Spleen (tissue), 11 donors: ENCODE results near the gene PCSK6. TPM values are rescaled to one million over a fixed set of nuclear protein-coding genes. Genes with fewer than 3 reads are reported as not detected.

Experiments used
- DNase-seq: peaks from one replicate; pipeline ENCODE4 v3.0.0-alpha.2; 2020
- H3K27ac ChIP-seq, 8 donors: fragments of 200-600 bp; sonication (generic) in 7 of 8; 1 replicate in 4 of 8; 2 replicates in 4 of 8; pipeline versions ENCODE4 v1.5.0 to v1.8.0; 2016 to 2021; ENCODE audit warnings: inconsistent platforms in 4 of 8, mild to moderate bottlenecking in 4 of 8, moderate library complexity in 1 of 8
- H3K27me3 ChIP-seq, 7 donors: fragments of 200-600 bp; sonication (generic) in 6 of 7; replicated peaks in 1 of 7; 1 replicate in 4 of 7; 2 replicates in 3 of 7; pipeline versions ENCODE4 v1.5.0 to v1.8.0; 2016 to 2021; ENCODE audit warnings: inconsistent platforms in 3 of 7, mild to moderate bottlenecking in 1 of 7
- H3K36me3 ChIP-seq, 6 donors: fragments of 200-600 bp; sonication (generic) in 5 of 6; 1 replicate in 4 of 6; 2 replicates in 2 of 6; pipeline versions ENCODE4 v1.5.0 to v1.8.0; 2016 to 2021; ENCODE audit warnings: inconsistent platforms in 2 of 6
- H3K4me1 ChIP-seq, 6 donors: fragments of 200-600 bp; sonication (generic) in 5 of 6; 1 replicate in 3 of 6; 2 replicates in 3 of 6; pipeline versions ENCODE4 v1.5.0 to v1.8.0; 2016 to 2021; ENCODE audit warnings: inconsistent platforms in 3 of 6
- H3K4me3 ChIP-seq, 8 donors: fragments of 200-600 bp; sonication (generic) in 7 of 8; 1 replicate in 4 of 8; 2 replicates in 4 of 8; pipeline versions ENCODE4 v1.5.0 to v1.8.0; 2016 to 2021; ENCODE audit warnings: inconsistent platforms in 4 of 8, mild to moderate bottlenecking in 4 of 8, moderate library complexity in 2 of 8
- H3K9me3 ChIP-seq, 8 donors: fragments of 200-600 bp; sonication (generic) in 7 of 8; 1 replicate in 4 of 8; 2 replicates in 4 of 8; pipeline versions ENCODE4 v1.5.0 to v1.8.0; 2016 to 2021; ENCODE audit warnings: inconsistent platforms in 4 of 8
- CTCF ChIP-seq, 11 experiments: fragments of 200-600 bp in 7 of 11; fragments of 450-650 bp in 4 of 11; sonication (generic) in 4 of 11; IDR thresholded peaks in 8 of 11; conservative IDR thresholded peaks in 3 of 11; 1 replicate in 7 of 11; 2 replicates in 4 of 11; pipeline versions ENCODE4 v1.4.0 to v1.8.0; 2016 to 2021; ENCODE audit warnings: antibody characterized with exemption in 11 of 11, inconsistent platforms in 4 of 11, mild to moderate bottlenecking in 1 of 11
- POLR2A ChIP-seq, 3 donors: fragments of 450-650 bp; IDR thresholded peaks; one replicate each; pipeline ENCODE4 v1.5.1; 2017; ENCODE audit warnings: antibody characterized with exemption in 3 of 3, mild to moderate bottlenecking in 1 of 3
- POLR2AphosphoS5 ChIP-seq, 3 donors: sonication (generic); formaldehyde crosslinking; IDR thresholded peaks; one replicate each; pipeline ENCODE4 v1.5.1; 2017; ENCODE audit warnings: antibody characterized with exemption in 3 of 3
- WGBS, 5 donors: extraction: QIAGEN DNeasy Blood & Tissue Kit in 3 of 5; methylation state at CpG; one replicate each; pipeline versions ENCODE4 v1.1.5 to v1.1.7; 2013 to 2018; 5-methylcytosine and 5-hydroxymethylcytosine counted together
- intact Hi-C: fragments of 100-400 bp; cut with DNase I; formaldehyde crosslinking; loops from one replicate; pipeline ENCODE4 v1.15.0; 2023; ENCODE audit warnings: low total_unique reads
- polyA plus RNA-seq, 3 donors: library from polyadenylated mRNA; stranded (reverse); fragments of 200-250 nt; gene quantifications; one replicate each; pipeline ENCODE4 v1.2.1, GENCODE V29; 2013
- total RNA-seq, 7 donors: library from RNA; depleted of rRNA in 3 of 7; stranded (reverse); fragments of >200 nt in 3 of 7; fragmentation: NEBNext Ultra II Directional in 4 of 7; extraction: Animal tissue kit (Norgen Biotek cat#: 25700) in 4 of 7; gene quantifications; one replicate each; pipeline versions ENCODE4 v1.1.0 to v1.2.1, GENCODE V29; 2016 to 2021
- donor health status: healthy with polysubstance abuse.
- donor health status: DM: no; HTN: no; CAD: no; lungs with moderate emphysema.
- donor health status: DM: no; HTN: no; CAD: no.
- donor health status: Bipolar disorder and iron deficiency.
- donor health status: healthy.
- donor health status: DM: no; HTN: no; CAD: no.
- donor health status: DM: yes; HTN: yes; CAD: no.

The PCSK6 gene
- total and polyA plus RNA-seq, 10 donors, result 10.0 to 403 (median 252) TPM

DNA sequence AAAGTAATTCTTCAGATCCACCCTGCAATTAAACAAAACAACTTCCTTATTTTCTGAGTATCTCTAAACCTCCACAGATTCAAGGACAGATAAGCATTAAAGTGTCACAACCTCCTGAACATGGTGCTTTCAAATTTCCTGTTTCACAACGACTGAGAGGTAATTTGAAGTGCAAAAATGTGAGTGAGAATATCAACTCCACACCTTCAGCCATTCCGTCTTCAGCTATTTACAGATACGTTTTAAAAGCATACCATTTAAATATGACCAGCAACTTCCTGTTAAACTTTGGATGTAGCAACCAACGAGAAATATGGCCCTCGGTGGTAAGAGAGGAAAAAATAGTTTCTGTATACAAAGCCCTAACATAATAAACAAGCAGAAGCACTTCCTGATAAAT is 32.1 kb upstream of the PCSK6 start:
- H3K36me3 ChIP-seq, result no peaks in the 10 kb centered on the region
- 1 to 6% (median 2%) methylated on average over 5 of the region's 5 CpGs for WGBS, 5 donors
- TF ChIP-seq CTCF (IDR thresholded peaks at IDR 0.05 in 8 of 11, conservative IDR thresholded peaks at IDR 0.05 in 3 of 11), result no peak
- no peak for TF ChIP-seq POLR2A (IDR thresholded peaks at IDR 0.05)
- no peak for TF ChIP-seq POLR2AphosphoS5 (IDR thresholded peaks at IDR 0.05)
- H3K27ac ChIP-seq, result peak overlapping the region in 3 of 8 donors; percentile 0 to 38 (median 24)
- intact Hi-C loops, result no loop called here
- DNase-seq, result no peak
- peaks cover 0 to 20% (median 18%) of the 10 kb centered on the region in 6 donors for H3K4me1 ChIP-seq
- peaks cover under 1 to 26% (median 21%) of the 10 kb centered on the region in 8 donors for H3K9me3 ChIP-seq
- no peak overlapping the region for H3K4me3 ChIP-seq
- H3K27me3 ChIP-seq, result peaks cover 0 to 9% (median 0%) of the 10 kb centered on the region in 7 donors

DNA sequence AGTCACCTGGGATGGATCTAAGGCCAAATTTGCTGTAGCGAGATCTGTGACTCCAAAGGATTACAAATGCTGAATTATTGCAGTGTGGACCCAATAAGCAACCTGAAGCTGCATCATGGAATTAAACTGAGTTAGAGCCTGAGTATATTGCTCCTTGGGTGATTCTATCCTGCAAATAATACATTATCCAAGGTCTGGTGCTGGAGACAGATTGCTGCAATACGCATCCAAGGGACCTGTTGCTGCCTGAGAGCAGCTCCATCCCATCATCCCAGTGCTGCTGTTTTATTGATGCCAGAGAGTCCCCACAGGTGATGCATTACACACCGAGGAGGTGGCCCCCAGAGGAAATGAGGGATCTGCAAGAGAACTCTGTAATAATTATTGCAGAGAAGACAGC is 31.6 kb upstream of the PCSK6 start:
- no peak for DNase-seq
- H3K27me3 ChIP-seq, result peaks cover 0 to 9% (median 0%) of the 10 kb centered on the region in 7 donors
- TF ChIP-seq POLR2AphosphoS5 (IDR thresholded peaks at IDR 0.05) (no peak), CTCF (IDR thresholded peaks at IDR 0.05 in 8 of 11, conservative IDR thresholded peaks at IDR 0.05 in 3 of 11) (no peak), POLR2A (IDR thresholded peaks at IDR 0.05) (no peak)
- H3K36me3 ChIP-seq, result no peaks in the 10 kb centered on the region
- peaks cover 0 to 20% (median 18%) of the 10 kb centered on the region in 6 donors for H3K4me1 ChIP-seq
- H3K4me3 ChIP-seq, result no peak overlapping the region
- intact Hi-C loops, result no loop called here
- H3K27ac ChIP-seq, result peak overlapping the region in 2 of 8 donors; percentile 24 to 38
- WGBS, 5 donors, result 61 to 69% (median 65%) methylated on average over 3 of the region's 3 CpGs
- H3K9me3 ChIP-seq, result peaks cover 4 to 31% (median 26%) of the 10 kb centered on the region in 8 donors

GRCh38 chr15:101520395-101520794 is 30.9 kb upstream of the PCSK6 start:
- Histone ChIP-seq H3K9me3 (peaks cover 4 to 38% (median 33%) of the 10 kb centered on the region in 8 donors), H3K4me3 (no peak overlapping the region), H3K27ac (no peak overlapping the region), H3K27me3 (peaks cover 0 to 9% (median 0%) of the 10 kb centered on the region in 7 donors), H3K4me1 (peaks cover 0 to 20% (median 18%) of the 10 kb centered on the region in 6 donors), H3K36me3 (no peaks in the 10 kb centered on the region)
- intact Hi-C loops, result no loop called here
- 52 to 83% (median 68%) methylated on average over 7 of the region's 7 CpGs for WGBS, 5 donors
- no peak for DNase-seq
- TF ChIP-seq POLR2AphosphoS5 (IDR thresholded peaks at IDR 0.05) (no peak), CTCF (IDR thresholded peaks at IDR 0.05 in 8 of 11, conservative IDR thresholded peaks at IDR 0.05 in 3 of 11) (no peak), POLR2A (IDR thresholded peaks at IDR 0.05) (no peak)

DNA sequence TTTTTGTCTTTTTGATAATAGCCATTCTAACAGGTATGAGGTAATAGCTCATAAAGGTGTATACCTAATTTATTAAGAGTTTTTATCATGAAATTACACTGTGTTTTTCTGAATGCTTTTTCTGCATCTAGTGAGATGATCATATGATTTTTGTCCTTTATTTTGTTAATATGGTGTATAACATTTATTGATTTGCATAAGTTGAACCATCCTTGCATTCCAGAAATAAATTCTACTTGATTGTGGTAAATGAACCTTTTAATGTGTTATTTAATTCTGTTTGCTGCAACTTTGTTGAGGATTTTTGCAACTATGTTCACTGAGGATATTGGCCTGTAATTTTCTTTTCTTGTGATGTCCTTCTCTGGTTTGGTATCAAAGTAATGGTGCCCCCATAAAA is 28.0 kb upstream of the PCSK6 start:
- Histone ChIP-seq H3K36me3 (no peaks in the 10 kb centered on the region), H3K27me3 (peaks cover 0 to 9% (median 0%) of the 10 kb centered on the region in 7 donors), H3K9me3 (peaks cover 4 to 44% (median 36%) of the 10 kb centered on the region in 8 donors), H3K4me1 (peaks cover 0 to 20% (median 18%) of the 10 kb centered on the region in 6 donors), H3K4me3 (no peak overlapping the region), H3K27ac (no peak overlapping the region)
- TF ChIP-seq POLR2A (IDR thresholded peaks at IDR 0.05), result no peak
- TF ChIP-seq CTCF (IDR thresholded peaks at IDR 0.05 in 8 of 11, conservative IDR thresholded peaks at IDR 0.05 in 3 of 11), result no peak
- no peak for TF ChIP-seq POLR2AphosphoS5 (IDR thresholded peaks at IDR 0.05)
- intact Hi-C loops, result no loop called here
- no peak for DNase-seq
